ENCODE results near the gene GPC6.
"Not testable (repeated sequence)": the region's sequence is repeated elsewhere in the genome, so short reads cannot be mapped to it uniquely, and the experiment has no call there.

GPC6 gene

GRCh38 chr13:93309886-93310523, 83.4 kb downstream of the GPC6 start:
- Histone ChIP-seq H3K9me3 (ENCODE audit: control insufficient read depth in 2 of 2, low read length in 2 of 2) (no peaks in the 10 kb centered on the region), H3K36me3 (ENCODE audit: control insufficient read depth in 2 of 2, insufficient read depth in 2 of 2, low read length in 2 of 2) (no peaks in the 10 kb centered on the region), H3K27me3 (ENCODE audit: control insufficient read depth in 2 of 2, insufficient read depth in 2 of 2, low read length in 2 of 2) (no peaks in the 10 kb centered on the region), H3K27ac (ENCODE audit: low read depth in 2 of 2, low read length in 2 of 2) (no peak overlapping the region), H3K9ac (ENCODE audit: low read depth in 1 of 2, low read length in 2 of 2) (no peak overlapping the region), H3K4me3 (ENCODE audit: low read length in 2 of 2) (no peak overlapping the region), H3K4me1 (ENCODE audit: control insufficient read depth in 2 of 2, insufficient read depth in 2 of 2, low read length in 2 of 2) (no peaks in the 10 kb centered on the region)

GRCh38 chr13:93316841-93317240, 90.2 kb downstream of the GPC6 start:
- Histone ChIP-seq H3K9me3 (ENCODE audit: control insufficient read depth in 2 of 2, low read length in 2 of 2) (no peaks in the 10 kb centered on the region), H3K27me3 (ENCODE audit: control insufficient read depth in 2 of 2, insufficient read depth in 2 of 2, low read length in 2 of 2) (no peaks in the 10 kb centered on the region), H3K4me1 (ENCODE audit: control insufficient read depth in 2 of 2, insufficient read depth in 2 of 2, low read length in 2 of 2) (no peaks in the 10 kb centered on the region), H3K4me3 (ENCODE audit: low read length in 2 of 2) (no peak overlapping the region), H3K27ac (ENCODE audit: low read depth in 2 of 2, low read length in 2 of 2) (no peak overlapping the region), H3K9ac (ENCODE audit: low read depth in 1 of 2, low read length in 2 of 2) (no peak overlapping the region), H3K36me3 (ENCODE audit: control insufficient read depth in 2 of 2, insufficient read depth in 2 of 2, low read length in 2 of 2) (no peaks in the 10 kb centered on the region)

GRCh38 chr13:93318534-93319254, 92.1 kb downstream of the GPC6 start:
- no peaks in the 10 kb centered on the region for H3K27me3 ChIP-seq (ENCODE audit: control insufficient read depth in 2 of 2, insufficient read depth in 2 of 2, low read length in 2 of 2)
- no peak overlapping the region for H3K9ac ChIP-seq (ENCODE audit: low read depth in 1 of 2, low read length in 2 of 2)
- no peaks in the 10 kb centered on the region for H3K9me3 ChIP-seq (ENCODE audit: control insufficient read depth in 2 of 2, low read length in 2 of 2)
- no peak overlapping the region for H3K27ac ChIP-seq (ENCODE audit: low read depth in 2 of 2, low read length in 2 of 2)
- H3K4me3 ChIP-seq (ENCODE audit: low read length in 2 of 2): no peak overlapping the region
- H3K4me1 ChIP-seq (ENCODE audit: control insufficient read depth in 2 of 2, insufficient read depth in 2 of 2, low read length in 2 of 2): no peaks in the 10 kb centered on the region
- H3K36me3 ChIP-seq (ENCODE audit: control insufficient read depth in 2 of 2, insufficient read depth in 2 of 2, low read length in 2 of 2): no peaks in the 10 kb centered on the region

- Histone ChIP-seq H3K36me3 (ENCODE audit: control insufficient read depth in 2 of 2, insufficient read depth in 2 of 2, low read length in 2 of 2) (no peaks in the 10 kb centered on the region), H3K27ac (ENCODE audit: low read depth in 2 of 2, low read length in 2 of 2) (no peak overlapping the region), H3K9me3 (ENCODE audit: control insufficient read depth in 2 of 2, low read length in 2 of 2) (no peaks in the 10 kb centered on the region), H3K4me1 (ENCODE audit: control insufficient read depth in 2 of 2, insufficient read depth in 2 of 2, low read length in 2 of 2) (no peaks in the 10 kb centered on the region), H3K9ac (ENCODE audit: low read depth in 1 of 2, low read length in 2 of 2) (no peak overlapping the region), H3K4me3 (ENCODE audit: low read length in 2 of 2) (no peak overlapping the region), H3K27me3 (ENCODE audit: control insufficient read depth in 2 of 2, insufficient read depth in 2 of 2, low read length in 2 of 2) (no peaks in the 10 kb centered on the region)
Observed at GRCh38 chr13:93320942-93321341, 94.3 kb downstream of the GPC6 start.

- not testable (repeated sequence) for H3K4me1 ChIP-seq (ENCODE audit: control insufficient read depth in 2 of 2, insufficient read depth in 2 of 2, low read length in 2 of 2); H3K36me3 ChIP-seq (ENCODE audit: control insufficient read depth in 2 of 2, insufficient read depth in 2 of 2, low read length in 2 of 2); H3K4me3 ChIP-seq (ENCODE audit: low read length in 2 of 2); H3K9me3 ChIP-seq (ENCODE audit: control insufficient read depth in 2 of 2, low read length in 2 of 2); H3K9ac ChIP-seq (ENCODE audit: low read depth in 1 of 2, low read length in 2 of 2); H3K27me3 ChIP-seq (ENCODE audit: control insufficient read depth in 2 of 2, insufficient read depth in 2 of 2, low read length in 2 of 2); H3K27ac ChIP-seq (ENCODE audit: low read depth in 2 of 2, low read length in 2 of 2)
Observed at GRCh38 chr13:93323880-93324279, 97.3 kb downstream of the GPC6 start.

GRCh38 chr13:93325303-93326233, 99.0 kb downstream of the GPC6 start:
- Histone ChIP-seq H3K4me3 (ENCODE audit: low read length in 2 of 2) (no peak overlapping the region), H3K27ac (ENCODE audit: low read depth in 2 of 2, low read length in 2 of 2) (no peak overlapping the region), H3K36me3 (ENCODE audit: control insufficient read depth in 2 of 2, insufficient read depth in 2 of 2, low read length in 2 of 2) (no peaks in the 10 kb centered on the region), H3K9ac (ENCODE audit: low read depth in 1 of 2, low read length in 2 of 2) (no peak overlapping the region), H3K4me1 (ENCODE audit: control insufficient read depth in 2 of 2, insufficient read depth in 2 of 2, low read length in 2 of 2) (no peaks in the 10 kb centered on the region), H3K27me3 (ENCODE audit: control insufficient read depth in 2 of 2, insufficient read depth in 2 of 2, low read length in 2 of 2) (no peaks in the 10 kb centered on the region), H3K9me3 (ENCODE audit: control insufficient read depth in 2 of 2, low read length in 2 of 2) (no peaks in the 10 kb centered on the region)

GRCh38 chr13:93326234-93326811, 99.7 kb downstream of the GPC6 start:
- no peaks in the 10 kb centered on the region for H3K27me3 ChIP-seq (ENCODE audit: control insufficient read depth in 2 of 2, insufficient read depth in 2 of 2, low read length in 2 of 2)
- H3K36me3 ChIP-seq (ENCODE audit: control insufficient read depth in 2 of 2, insufficient read depth in 2 of 2, low read length in 2 of 2): no peaks in the 10 kb centered on the region
- no peak overlapping the region for H3K4me3 ChIP-seq (ENCODE audit: low read length in 2 of 2)
- H3K27ac ChIP-seq (ENCODE audit: low read depth in 2 of 2, low read length in 2 of 2): no peak overlapping the region
- H3K9ac ChIP-seq (ENCODE audit: low read depth in 1 of 2, low read length in 2 of 2): no peak overlapping the region
- no peaks in the 10 kb centered on the region for H3K4me1 ChIP-seq (ENCODE audit: control insufficient read depth in 2 of 2, insufficient read depth in 2 of 2, low read length in 2 of 2)
- H3K9me3 ChIP-seq (ENCODE audit: control insufficient read depth in 2 of 2, low read length in 2 of 2): no peaks in the 10 kb centered on the region

GRCh38 chr13:93328943-93329342, 102.3 kb downstream of the GPC6 start:
- Histone ChIP-seq H3K4me3 (ENCODE audit: low read length in 2 of 2) (no peak overlapping the region), H3K27me3 (ENCODE audit: control insufficient read depth in 2 of 2, insufficient read depth in 2 of 2, low read length in 2 of 2) (no peaks in the 10 kb centered on the region), H3K9ac (ENCODE audit: low read depth in 1 of 2, low read length in 2 of 2) (no peak overlapping the region), H3K9me3 (ENCODE audit: control insufficient read depth in 2 of 2, low read length in 2 of 2) (no peaks in the 10 kb centered on the region), H3K27ac (ENCODE audit: low read depth in 2 of 2, low read length in 2 of 2) (no peak overlapping the region), H3K4me1 (ENCODE audit: control insufficient read depth in 2 of 2, insufficient read depth in 2 of 2, low read length in 2 of 2) (no peaks in the 10 kb centered on the region), H3K36me3 (ENCODE audit: control insufficient read depth in 2 of 2, insufficient read depth in 2 of 2, low read length in 2 of 2) (no peaks in the 10 kb centered on the region)

- Histone ChIP-seq H3K9ac (ENCODE audit: low read depth in 1 of 2, low read length in 2 of 2) (no peak overlapping the region), H3K36me3 (ENCODE audit: control insufficient read depth in 2 of 2, insufficient read depth in 2 of 2, low read length in 2 of 2) (no peaks in the 10 kb centered on the region), H3K4me1 (ENCODE audit: control insufficient read depth in 2 of 2, insufficient read depth in 2 of 2, low read length in 2 of 2) (no peaks in the 10 kb centered on the region), H3K4me3 (ENCODE audit: low read length in 2 of 2) (no peak overlapping the region), H3K27ac (ENCODE audit: low read depth in 2 of 2, low read length in 2 of 2) (no peak overlapping the region), H3K27me3 (ENCODE audit: control insufficient read depth in 2 of 2, insufficient read depth in 2 of 2, low read length in 2 of 2) (no peaks in the 10 kb centered on the region), H3K9me3 (ENCODE audit: control insufficient read depth in 2 of 2, low read length in 2 of 2) (no peaks in the 10 kb centered on the region)
Observed at GRCh38 chr13:93336728-93337127, 110.1 kb downstream of the GPC6 start.

GRCh38 chr13:93338030-93338429, 111.4 kb downstream of the GPC6 start:
- no peak overlapping the region for H3K9ac ChIP-seq (ENCODE audit: low read depth in 1 of 2, low read length in 2 of 2)
- H3K27me3 ChIP-seq (ENCODE audit: control insufficient read depth in 2 of 2, insufficient read depth in 2 of 2, low read length in 2 of 2): no peaks in the 10 kb centered on the region
- no peaks in the 10 kb centered on the region for H3K4me1 ChIP-seq (ENCODE audit: control insufficient read depth in 2 of 2, insufficient read depth in 2 of 2, low read length in 2 of 2)
- H3K4me3 ChIP-seq (ENCODE audit: low read length in 2 of 2): no peak overlapping the region
- no peak overlapping the region for H3K27ac ChIP-seq (ENCODE audit: low read depth in 2 of 2, low read length in 2 of 2)
- H3K9me3 ChIP-seq (ENCODE audit: control insufficient read depth in 2 of 2, low read length in 2 of 2): no peaks in the 10 kb centered on the region
- H3K36me3 ChIP-seq (ENCODE audit: control insufficient read depth in 2 of 2, insufficient read depth in 2 of 2, low read length in 2 of 2): no peaks in the 10 kb centered on the region
